Measurements from ENCODE around the gene NCCRP1.

NCCRP1 gene

GRCh38 chr19:39174142-39174541 lies 22.6 kb upstream of the NCCRP1 start:
- no peak overlapping the region for H3K27ac ChIP-seq
- DNase-seq (ENCODE audit: low spot score): no peak
- POLR2A ChIA-PET (ENCODE audit: low non-redundant PET): no interaction called here
- no peak for TF ChIP-seq CTCF (conservative IDR thresholded peaks at IDR 0.05; ENCODE audit: low read depth)
- CTCF ChIA-PET: interaction anchor here (0.6 kb wide), 1 partner anchor 90 kb away, joined by 3 read pairs; no protein-coding TSS in a partner anchor

- DNase-seq (ENCODE audit: low spot score): no peak
- no peak overlapping the region for H3K27ac ChIP-seq
- no peak for TF ChIP-seq CTCF (conservative IDR thresholded peaks at IDR 0.05; ENCODE audit: low read depth)
- ChIA-PET POLR2A (ENCODE audit: low non-redundant PET) (no interaction called here), CTCF (interaction anchor here (0.6 kb wide), 2 partner anchors 90 to 157 kb away, joined by 3 read pairs; no protein-coding TSS in a partner anchor)
Observed at GRCh38 chr19:39174558-39175544, 21.9 kb upstream of the NCCRP1 start.

GRCh38 chr19:39175564-39175963 lies 21.2 kb upstream of the NCCRP1 start:
- CTCF ChIA-PET: interaction anchor here (0.6 to 2.3 kb wide), 4 partner anchors 12 to 198 kb away, joined by 3 to 11 read pairs (median 6); no protein-coding TSS in a partner anchor
- H3K27ac ChIP-seq: no peak overlapping the region
- POLR2A ChIA-PET (ENCODE audit: low non-redundant PET): no interaction called here
- no peak for TF ChIP-seq CTCF (conservative IDR thresholded peaks at IDR 0.05; ENCODE audit: low read depth)
- DNase-seq (ENCODE audit: low spot score): no peak

GRCh38 chr19:39177110-39177699 lies 19.6 kb upstream of the NCCRP1 start:
- TF ChIP-seq CTCF (conservative IDR thresholded peaks at IDR 0.05; ENCODE audit: low read depth): no peak
- CTCF ChIA-PET: interaction anchor here (1.6 to 2.3 kb wide), 2 partner anchors 10 to 67 kb away, joined by 9 to 11 read pairs; no protein-coding TSS in a partner anchor
- POLR2A ChIA-PET (ENCODE audit: low non-redundant PET): no interaction called here
- no peak for DNase-seq (ENCODE audit: low spot score)
- H3K27ac ChIP-seq: no peak overlapping the region

GRCh38 chr19:39177736-39178135 lies 19.0 kb upstream of the NCCRP1 start:
- ChIA-PET POLR2A (ENCODE audit: low non-redundant PET) (no interaction called here), CTCF (interaction anchor here (2.3 kb wide), 1 partner anchor 10 kb away, joined by 11 read pairs; no protein-coding TSS in a partner anchor)
- DNase-seq (ENCODE audit: low spot score): no peak
- TF ChIP-seq CTCF (conservative IDR thresholded peaks at IDR 0.05; ENCODE audit: low read depth): no peak
- H3K27ac ChIP-seq: no peak overlapping the region

GRCh38 chr19:39178296-39179006 lies 18.3 kb upstream of the NCCRP1 start:
- ChIA-PET CTCF (no interaction called here), POLR2A (ENCODE audit: low non-redundant PET) (no interaction called here)
- DNase-seq (ENCODE audit: low spot score): no peak
- H3K27ac ChIP-seq: no peak overlapping the region
- no peak for TF ChIP-seq CTCF (conservative IDR thresholded peaks at IDR 0.05; ENCODE audit: low read depth)

Measured in RWPE1 (cell line).